Keratinocyte (primary cell): Measurements from ENCODE around the gene ARVCF.

Experiments
- EZH2 ChIP-seq: IDR thresholded peaks from one replicate; pipeline ENCODE4 v1.6.1; 2012; ENCODE audit warnings: inconsistent platforms, mild to moderate bottlenecking, low read length, moderate library complexity
- TF ChIP-seq, protein P1 (sequence below), 3 experiments: IDR thresholded peaks in 1 of 3; conservative IDR thresholded peaks in 1 of 3; optimal IDR thresholded peaks in 1 of 3; 2 replicates in 2 of 3; 3 replicates in 1 of 3; pipeline versions ENCODE3 to v1.5.1; 2011; ENCODE audit warnings: low read length in 3 of 3, mild to moderate bottlenecking in 3 of 3, moderate library complexity in 2 of 3, control low read depth in 1 of 3, inconsistent platforms in 1 of 3; ENCODE audit not compliant: insufficient read depth in 2 of 3; ENCODE audit errors: extremely low read depth in 1 of 3

DNA sequence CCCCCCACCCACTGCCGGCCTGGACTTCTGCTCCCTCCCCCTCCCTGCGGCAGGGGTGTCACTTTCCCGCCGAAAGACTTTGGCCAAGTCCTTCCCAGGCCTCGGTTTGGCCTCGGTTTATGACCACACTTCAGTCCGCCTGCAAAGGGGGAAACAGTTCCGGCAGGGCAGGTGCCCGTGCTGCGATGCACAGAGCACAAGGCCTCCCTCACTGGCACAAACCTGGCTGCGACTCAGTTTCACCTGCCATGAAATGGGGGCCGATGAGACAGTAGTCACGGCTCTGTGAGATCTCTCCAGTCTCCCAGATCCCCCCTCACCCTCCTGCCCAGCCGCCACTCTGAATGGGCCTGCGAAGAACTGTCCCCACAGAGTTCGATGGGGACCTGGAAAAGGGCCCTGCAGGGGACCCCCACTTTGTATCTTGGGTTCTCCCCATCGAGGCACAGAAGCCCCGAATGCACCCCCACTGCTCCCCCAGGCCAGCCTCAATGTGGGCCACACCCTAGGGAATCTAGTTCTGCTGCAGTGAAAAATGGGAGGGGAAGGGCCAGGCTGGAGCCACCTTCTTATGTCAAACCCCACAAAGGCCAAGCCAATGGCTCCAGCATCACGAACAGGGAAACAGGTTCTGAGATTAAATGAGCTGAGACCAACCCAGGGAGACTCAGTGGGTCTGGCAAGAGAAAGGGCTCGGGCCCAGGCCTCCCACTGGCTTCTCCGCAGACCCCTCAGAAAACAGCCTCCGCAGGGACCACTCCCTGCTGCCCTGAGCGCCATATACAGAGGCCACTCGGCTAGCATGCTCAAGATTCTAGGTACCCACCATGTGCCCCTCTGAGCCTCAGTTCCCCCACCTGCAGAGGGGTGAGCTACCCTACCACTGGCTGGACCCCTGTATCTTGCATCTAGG, 29.0 kb downstream of the ARVCF start:
- TF ChIP-seq, protein P1, sequence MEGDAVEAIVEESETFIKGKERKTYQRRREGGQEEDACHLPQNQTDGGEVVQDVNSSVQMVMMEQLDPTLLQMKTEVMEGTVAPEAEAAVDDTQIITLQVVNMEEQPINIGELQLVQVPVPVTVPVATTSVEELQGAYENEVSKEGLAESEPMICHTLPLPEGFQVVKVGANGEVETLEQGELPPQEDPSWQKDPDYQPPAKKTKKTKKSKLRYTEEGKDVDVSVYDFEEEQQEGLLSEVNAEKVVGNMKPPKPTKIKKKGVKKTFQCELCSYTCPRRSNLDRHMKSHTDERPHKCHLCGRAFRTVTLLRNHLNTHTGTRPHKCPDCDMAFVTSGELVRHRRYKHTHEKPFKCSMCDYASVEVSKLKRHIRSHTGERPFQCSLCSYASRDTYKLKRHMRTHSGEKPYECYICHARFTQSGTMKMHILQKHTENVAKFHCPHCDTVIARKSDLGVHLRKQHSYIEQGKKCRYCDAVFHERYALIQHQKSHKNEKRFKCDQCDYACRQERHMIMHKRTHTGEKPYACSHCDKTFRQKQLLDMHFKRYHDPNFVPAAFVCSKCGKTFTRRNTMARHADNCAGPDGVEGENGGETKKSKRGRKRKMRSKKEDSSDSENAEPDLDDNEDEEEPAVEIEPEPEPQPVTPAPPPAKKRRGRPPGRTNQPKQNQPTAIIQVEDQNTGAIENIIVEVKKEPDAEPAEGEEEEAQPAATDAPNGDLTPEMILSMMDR (optimal IDR thresholded peaks at IDR 0.05 in 1 of 3, IDR thresholded peaks at IDR 0.05 in 1 of 3, conservative IDR thresholded peaks at IDR 0.05 in 1 of 3; ENCODE audit: extremely low read depth in 1 of 3, insufficient read depth in 2 of 3, low read length in 3 of 3) = no peak
- no peak for TF ChIP-seq EZH2
